Activated CD8-positive, alpha-beta memory T cell treated with anti-CD3 and anti-CD28 coated beads, Interleukin-2, amount 50 U/mL, for 24 hours (primary cell): ENCODE results near the gene CT45A5.
"Not testable (repeated sequence)": the region's sequence is repeated elsewhere in the genome, so short reads cannot be mapped to it uniquely, and the experiment has no call there.

ENCODE experiments used
- DNase-seq: peaks from one replicate; pipeline ENCODE4 v3.0.0-alpha.2; 2020; ENCODE audit errors: extremely low read depth

Gene CT45A5, protein sequence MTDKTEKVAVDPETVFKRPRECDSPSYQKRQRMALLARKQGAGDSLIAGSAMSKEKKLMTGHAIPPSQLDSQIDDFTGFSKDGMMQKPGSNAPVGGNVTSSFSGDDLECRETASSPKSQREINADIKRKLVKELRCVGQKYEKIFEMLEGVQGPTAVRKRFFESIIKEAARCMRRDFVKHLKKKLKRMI

GRCh38 chrX:135785403-135785802 lies at the start of gene CT45A5:
TSS of gene CT45A5 (minus strand) at chrX:135785503. CDS start at chrX:135781729, 3,774 bp downstream.
- DNase-seq = not testable (repeated sequence)

- not testable (repeated sequence) for DNase-seq
These were observed 34.6 kb upstream of the CT45A5 start, which contains the start of gene CT45A2 for GRCh38 chrX:135819912-135820311. TSS of gene CT45A2 (minus strand) at chrX:135820012. CDS start at chrX:135816265, 3,747 bp downstream.

DNA sequence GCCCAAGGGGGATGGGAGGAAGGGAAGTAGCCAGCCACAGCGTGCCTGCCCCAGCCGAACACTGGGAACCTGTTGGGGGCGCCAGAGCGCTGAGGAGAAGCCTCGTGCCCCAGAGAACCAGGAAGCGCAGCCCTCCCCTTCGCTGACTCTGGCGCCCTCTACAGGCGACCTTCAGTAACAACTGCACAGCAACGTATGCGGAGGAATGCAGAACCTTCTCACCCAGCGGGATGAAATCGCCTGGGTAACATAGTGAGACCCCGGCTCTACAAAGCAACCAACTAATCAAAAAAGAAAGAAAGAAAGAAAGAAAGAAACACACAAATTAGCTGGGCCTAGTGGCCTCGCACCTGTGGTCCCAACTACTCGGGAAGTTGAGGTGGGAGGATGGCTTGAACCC lies 17.4 kb upstream of the CT45A5 start, which contains the start of gene CT45A6:
Gene CT45A6, minus strand, starts transcription at position 101 of the 400 bp plus-strand sequence. CDS start 3,794 bp downstream, outside the sequence.
- DNase-seq = not testable (repeated sequence)

DNA sequence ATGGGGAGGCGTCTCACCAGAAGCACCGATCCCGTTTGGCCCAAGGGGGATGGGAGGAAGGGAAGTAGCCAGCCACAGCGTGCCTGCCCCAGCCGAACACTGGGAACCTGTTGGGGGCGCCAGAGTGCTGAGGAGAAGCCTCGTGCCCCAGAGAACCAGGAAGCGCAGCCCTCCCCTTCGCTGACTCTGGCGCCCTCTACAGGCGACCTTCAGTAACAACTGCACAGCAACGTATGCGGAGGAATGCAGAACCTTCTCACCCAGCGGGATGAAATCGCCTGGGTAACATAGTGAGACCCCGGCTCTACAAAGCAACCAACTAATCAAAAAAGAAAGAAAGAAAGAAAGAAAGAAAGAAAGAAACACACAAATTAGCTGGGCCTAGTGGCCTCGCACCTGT lies 17.2 kb downstream of the CT45A5 start, which contains the start of gene CT45A3:
Gene CT45A3, minus strand, starts transcription at position 101 of the 400 bp plus-strand sequence. CDS start 3,747 bp downstream, outside the sequence.
- DNase-seq = not testable (repeated sequence)

- not testable (repeated sequence) for DNase-seq
These were observed 40.6 kb downstream of the CT45A5 start for GRCh38 chrX:135744739-135745138.

GRCh38 chrX:135741192-135741715 lies 44.0 kb downstream of the CT45A5 start:
- DNase-seq = no peak

DNA sequence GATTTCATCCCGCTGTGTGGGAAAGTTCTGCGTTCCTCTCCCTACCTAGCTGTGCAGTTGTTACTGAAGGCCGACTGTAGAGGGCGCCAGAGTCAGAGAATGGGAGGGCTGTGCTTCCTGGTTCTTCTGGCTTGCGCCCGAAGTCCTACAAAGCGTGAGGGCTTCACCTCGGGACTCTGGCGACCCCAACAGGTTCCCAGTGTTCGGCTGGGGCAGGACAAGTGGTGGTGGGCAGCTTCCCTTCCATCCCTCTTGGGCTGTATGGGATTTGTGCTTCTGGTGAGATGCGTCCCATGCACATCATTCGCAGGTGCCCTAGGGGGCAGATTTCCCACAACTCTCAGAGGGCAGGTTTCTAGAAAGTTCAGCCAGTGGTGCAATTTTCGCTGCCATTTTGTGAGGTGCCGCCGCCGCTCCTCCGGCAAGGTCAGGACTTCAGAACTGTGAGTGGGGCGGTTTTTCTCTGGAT lies 44.6 kb downstream of the CT45A5 start:
- DNase-seq = peak; percentile 27

DNA sequence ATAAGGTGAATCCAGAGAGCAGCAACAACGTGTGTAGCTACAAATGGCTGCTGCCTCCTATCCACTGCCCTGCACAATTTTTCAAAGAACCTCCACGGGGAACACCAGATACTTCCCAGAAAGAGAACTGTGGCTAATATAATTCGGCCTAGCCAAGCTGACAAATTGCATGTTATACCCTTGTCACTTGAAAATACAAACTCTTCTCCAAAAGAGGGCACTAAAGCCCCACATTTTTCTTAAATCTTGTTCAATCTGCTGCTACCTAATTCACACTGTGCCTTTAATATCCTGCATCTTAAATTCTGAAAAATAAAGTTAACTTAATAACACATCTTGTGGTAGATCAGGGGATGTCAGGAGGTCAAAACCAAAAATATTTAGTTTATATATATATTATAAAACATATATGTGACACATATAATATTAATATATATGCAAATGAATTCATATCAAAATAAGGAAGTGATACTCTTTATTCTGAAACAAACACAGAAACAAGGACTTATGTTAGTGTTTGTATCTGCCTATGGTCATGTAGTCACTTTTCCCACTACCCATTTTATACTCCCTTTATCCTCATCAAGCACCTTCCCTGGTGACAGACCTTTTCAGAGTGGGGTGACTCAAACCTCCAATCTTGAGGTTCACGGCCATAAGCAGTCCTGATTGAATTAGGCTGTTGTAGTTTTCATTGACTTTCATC lies 47.8 kb downstream of the CT45A5 start:
- DNase-seq = no peak

GRCh38 chrX:135734666-135735065 lies 50.6 kb downstream of the CT45A5 start:
- not testable (repeated sequence) for DNase-seq
